ENCODE measurements around the gene MAD1L1.

GRCh38 chr7:1897861-1898627, 334.7 kb downstream of the MAD1L1 start:
- TF ChIP-seq CTCF (IDR thresholded peaks at IDR 0.05; ENCODE audit: low read depth, low read length, missing input control) (no peak), ATF3 (IDR thresholded peaks at IDR 0.05) (no peak), ZBTB33 (IDR thresholded peaks at IDR 0.05) (no peak), YY1 (IDR thresholded peaks at IDR 0.05) (no peak), MAX (IDR thresholded peaks at IDR 0.05) (no peak), RAD21 (IDR thresholded peaks at IDR 0.05) (no peak), REST (IDR thresholded peaks at IDR 0.05) (no peak)
